ENCODE data around the gene ADAM12. TPM values are rescaled to one million over a fixed set of nuclear protein-coding genes. Genes with fewer than 3 reads are reported as not detected.

ADAM12 gene
- total RNA-seq, 2 donors from 2014 or later, result 0.14 to 1.9 TPM

GRCh38 chr10:126372396-126372795 lies 15.9 kb downstream of the ADAM12 start:
- no peak for DNase-seq (ENCODE audit: low spot score)
- intact Hi-C loops (cut with DNase I), result no loop called here
- WGBS, result 25% methylated on average over 1 of the region's 1 CpG
- H3K27ac ChIP-seq, result no peak overlapping the region
- H3K4me3 ChIP-seq, result no peak overlapping the region
- no peaks in the 10 kb centered on the region for H3K9me3 ChIP-seq
- no peaks in the 10 kb centered on the region for H3K27me3 ChIP-seq (replicated peaks; ENCODE audit: insufficient read depth)
- no peak for TF ChIP-seq POLR2AphosphoS5 (IDR thresholded peaks at IDR 0.05)
- TF ChIP-seq POLR2A (IDR thresholded peaks at IDR 0.05), result no peak
- no peaks in the 10 kb centered on the region for H3K36me3 ChIP-seq
- H3K4me1 ChIP-seq (replicated peaks), result no peaks in the 10 kb centered on the region

- no peaks in the 10 kb centered on the region for H3K4me1 ChIP-seq (replicated peaks)
- H3K4me3 ChIP-seq, result no peak overlapping the region
- H3K27ac ChIP-seq, result no peak overlapping the region
- WGBS, result 34% methylated on average over 3 of the region's 4 CpGs
- no peaks in the 10 kb centered on the region for H3K27me3 ChIP-seq (replicated peaks; ENCODE audit: insufficient read depth)
- H3K9me3 ChIP-seq, result no peaks in the 10 kb centered on the region
- no peaks in the 10 kb centered on the region for H3K36me3 ChIP-seq
- no peak for DNase-seq (ENCODE audit: low spot score)
- intact Hi-C loops (cut with DNase I), result no loop called here
- TF ChIP-seq CTCF (IDR thresholded peaks at IDR 0.05) (no peak), POLR2A (IDR thresholded peaks at IDR 0.05) (no peak), POLR2AphosphoS5 (IDR thresholded peaks at IDR 0.05) (no peak)
Observed at GRCh38 chr10:126369125-126369710, 19.1 kb downstream of the ADAM12 start.

GRCh38 chr10:126357169-126357568 lies 31.1 kb downstream of the ADAM12 start:
- no peak overlapping the region for H3K27ac ChIP-seq
- intact Hi-C loops (cut with DNase I), result loop anchor here (10.0 kb wide), 1 partner anchor 1002 kb away; no protein-coding TSS in a partner anchor
- H3K27me3 ChIP-seq (replicated peaks; ENCODE audit: insufficient read depth), result no peaks in the 10 kb centered on the region
- DNase-seq (ENCODE audit: low spot score), result no peak
- H3K36me3 ChIP-seq, result no peaks in the 10 kb centered on the region
- TF ChIP-seq POLR2AphosphoS5 (IDR thresholded peaks at IDR 0.05), result no peak
- no peak for TF ChIP-seq CTCF (IDR thresholded peaks at IDR 0.05)
- no peak for TF ChIP-seq POLR2A (IDR thresholded peaks at IDR 0.05)
- no peaks in the 10 kb centered on the region for H3K4me1 ChIP-seq (replicated peaks)
- no peak overlapping the region for H3K4me3 ChIP-seq
- H3K9me3 ChIP-seq, result no peaks in the 10 kb centered on the region

GRCh38 chr10:126353666-126354065 lies 34.6 kb downstream of the ADAM12 start:
- DNase-seq (ENCODE audit: low spot score), result no peak
- no peak for TF ChIP-seq POLR2A (IDR thresholded peaks at IDR 0.05)
- TF ChIP-seq CTCF (IDR thresholded peaks at IDR 0.05), result no peak
- no peak for TF ChIP-seq POLR2AphosphoS5 (IDR thresholded peaks at IDR 0.05)
- 71% methylated on average over 1 of the region's 1 CpG for WGBS

GRCh38 chr10:126352453-126352852 lies 35.8 kb downstream of the ADAM12 start:
- no peak for DNase-seq (ENCODE audit: low spot score)
- Histone ChIP-seq H3K27me3 (replicated peaks; ENCODE audit: insufficient read depth) (no peaks in the 10 kb centered on the region), H3K4me1 (replicated peaks) (no peaks in the 10 kb centered on the region), H3K27ac (no peak overlapping the region), H3K36me3 (no peaks in the 10 kb centered on the region), H3K9me3 (no peaks in the 10 kb centered on the region), H3K4me3 (no peak overlapping the region)
- 89% methylated on average over 4 of the region's 4 CpGs for WGBS
- no peak for TF ChIP-seq POLR2A (IDR thresholded peaks at IDR 0.05)
- TF ChIP-seq POLR2AphosphoS5 (IDR thresholded peaks at IDR 0.05), result no peak
- no peak for TF ChIP-seq CTCF (IDR thresholded peaks at IDR 0.05)
- intact Hi-C loops (cut with DNase I), result loop anchor here (10.0 kb wide), 1 partner anchor 998 kb away; no protein-coding TSS in a partner anchor

More at GRCh38 chr10:126353666-126354065, 34.6 kb downstream of the ADAM12 start:
- Histone ChIP-seq H3K4me3 (no peak overlapping the region), H3K27me3 (replicated peaks; ENCODE audit: insufficient read depth) (no peaks in the 10 kb centered on the region), H3K36me3 (no peaks in the 10 kb centered on the region), H3K27ac (no peak overlapping the region), H3K9me3 (no peaks in the 10 kb centered on the region), H3K4me1 (replicated peaks) (no peaks in the 10 kb centered on the region)
- intact Hi-C loops (cut with DNase I), result loop anchor here (10.0 kb wide), 1 partner anchor 999 kb away; no protein-coding TSS in a partner anchor

Data from prostate gland (tissue), 2 donors.